B cell (primary cell): Measurements from ENCODE around the gene PTPRM.

Experiments used
- EZH2 ChIP-seq: IDR thresholded peaks from 2 replicates; pipeline ENCODE4 v1.6.1; 2012; ENCODE audit warnings: borderline replicate concordance, low read depth, mild to moderate bottlenecking, moderate library complexity, low read length; ENCODE audit not compliant: insufficient read depth, poor library complexity, severe bottlenecking
- TF ChIP-seq, protein P1 (sequence below): fragments of 200-600 bp; IDR thresholded peaks from one replicate; pipeline ENCODE4 v1.8.0; 2022; ENCODE audit warnings: antibody characterized with exemption, mild to moderate bottlenecking

DNA sequence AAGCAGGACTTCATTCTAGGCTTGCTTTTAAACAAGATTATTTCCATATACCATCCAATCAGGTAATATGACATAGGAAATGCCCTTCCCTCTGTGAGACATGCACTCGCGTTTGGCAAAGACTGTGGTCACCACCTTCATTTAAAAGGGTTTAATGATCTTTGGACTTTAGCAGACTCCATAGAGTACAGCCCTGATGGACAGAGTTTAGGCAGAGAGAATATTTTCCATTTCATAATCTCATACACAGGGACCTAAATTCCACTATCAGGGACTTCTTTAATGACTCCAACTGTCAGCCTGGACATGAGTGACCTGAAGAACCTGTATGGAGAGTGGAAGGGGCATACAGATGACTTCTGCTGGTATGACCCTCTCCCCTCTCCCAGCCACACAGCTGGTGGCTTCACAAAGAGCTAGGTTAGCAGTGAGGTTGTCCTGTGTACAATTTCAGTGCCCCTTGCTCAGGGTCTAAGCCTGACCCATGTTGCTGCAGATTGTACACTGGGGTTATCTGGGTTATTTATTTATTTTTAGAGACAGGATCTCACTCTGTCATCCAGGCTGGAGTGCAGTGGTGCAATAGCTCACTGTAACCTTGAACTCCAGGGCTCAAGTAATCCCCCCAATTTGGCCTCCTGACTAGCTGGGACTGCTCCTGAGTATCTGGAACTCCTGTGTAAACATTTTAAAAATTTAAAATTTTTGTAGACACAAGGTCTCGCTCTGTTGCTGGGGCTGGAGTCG, 59.2 kb downstream of the PTPRM start:
- TF ChIP-seq, protein P1, sequence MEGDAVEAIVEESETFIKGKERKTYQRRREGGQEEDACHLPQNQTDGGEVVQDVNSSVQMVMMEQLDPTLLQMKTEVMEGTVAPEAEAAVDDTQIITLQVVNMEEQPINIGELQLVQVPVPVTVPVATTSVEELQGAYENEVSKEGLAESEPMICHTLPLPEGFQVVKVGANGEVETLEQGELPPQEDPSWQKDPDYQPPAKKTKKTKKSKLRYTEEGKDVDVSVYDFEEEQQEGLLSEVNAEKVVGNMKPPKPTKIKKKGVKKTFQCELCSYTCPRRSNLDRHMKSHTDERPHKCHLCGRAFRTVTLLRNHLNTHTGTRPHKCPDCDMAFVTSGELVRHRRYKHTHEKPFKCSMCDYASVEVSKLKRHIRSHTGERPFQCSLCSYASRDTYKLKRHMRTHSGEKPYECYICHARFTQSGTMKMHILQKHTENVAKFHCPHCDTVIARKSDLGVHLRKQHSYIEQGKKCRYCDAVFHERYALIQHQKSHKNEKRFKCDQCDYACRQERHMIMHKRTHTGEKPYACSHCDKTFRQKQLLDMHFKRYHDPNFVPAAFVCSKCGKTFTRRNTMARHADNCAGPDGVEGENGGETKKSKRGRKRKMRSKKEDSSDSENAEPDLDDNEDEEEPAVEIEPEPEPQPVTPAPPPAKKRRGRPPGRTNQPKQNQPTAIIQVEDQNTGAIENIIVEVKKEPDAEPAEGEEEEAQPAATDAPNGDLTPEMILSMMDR: no peak
- no peak for TF ChIP-seq EZH2
